Sigmoid colon (tissue), 4 donors: ENCODE results near the gene TAMALIN.

Experiments used
- EP300 ChIP-seq, 4 donors: sonication (generic); formaldehyde crosslinking; IDR thresholded peaks; one replicate each; pipeline ENCODE4 v1.6.1; 2017; ENCODE audit warnings: antibody characterized with exemption in 4 of 4
- POLR2AphosphoS5 ChIP-seq, 4 donors: sonication (generic); formaldehyde crosslinking; IDR thresholded peaks; one replicate each; pipeline ENCODE4 v1.6.1; 2017; ENCODE audit warnings: antibody characterized with exemption in 4 of 4
- TF ChIP-seq, protein P1 (sequence below), 4 experiments: fragments of 450-650 bp in 3 of 4; fragments of 200-600 bp in 1 of 4; IDR thresholded peaks; one replicate each; pipeline ENCODE4 v1.5.1; 2016 to 2019; ENCODE audit warnings: antibody characterized with exemption in 4 of 4, mild to moderate bottlenecking in 3 of 4, moderate library complexity in 2 of 4

GRCh38 chr12:51970904-51971646 lies 35.7 kb upstream of the TAMALIN start:
- TF ChIP-seq, protein P1, sequence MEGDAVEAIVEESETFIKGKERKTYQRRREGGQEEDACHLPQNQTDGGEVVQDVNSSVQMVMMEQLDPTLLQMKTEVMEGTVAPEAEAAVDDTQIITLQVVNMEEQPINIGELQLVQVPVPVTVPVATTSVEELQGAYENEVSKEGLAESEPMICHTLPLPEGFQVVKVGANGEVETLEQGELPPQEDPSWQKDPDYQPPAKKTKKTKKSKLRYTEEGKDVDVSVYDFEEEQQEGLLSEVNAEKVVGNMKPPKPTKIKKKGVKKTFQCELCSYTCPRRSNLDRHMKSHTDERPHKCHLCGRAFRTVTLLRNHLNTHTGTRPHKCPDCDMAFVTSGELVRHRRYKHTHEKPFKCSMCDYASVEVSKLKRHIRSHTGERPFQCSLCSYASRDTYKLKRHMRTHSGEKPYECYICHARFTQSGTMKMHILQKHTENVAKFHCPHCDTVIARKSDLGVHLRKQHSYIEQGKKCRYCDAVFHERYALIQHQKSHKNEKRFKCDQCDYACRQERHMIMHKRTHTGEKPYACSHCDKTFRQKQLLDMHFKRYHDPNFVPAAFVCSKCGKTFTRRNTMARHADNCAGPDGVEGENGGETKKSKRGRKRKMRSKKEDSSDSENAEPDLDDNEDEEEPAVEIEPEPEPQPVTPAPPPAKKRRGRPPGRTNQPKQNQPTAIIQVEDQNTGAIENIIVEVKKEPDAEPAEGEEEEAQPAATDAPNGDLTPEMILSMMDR (IDR thresholded peaks at IDR 0.05) = peak in 1 of 4 experiments; percentile 22
- TF ChIP-seq EP300 (IDR thresholded peaks at IDR 0.05) = no peak
- no peak for TF ChIP-seq POLR2AphosphoS5 (IDR thresholded peaks at IDR 0.05)
